Left cardiac atrium (tissue), 4 donors: Measurements from ENCODE around the gene EPHB2. TPM values are rescaled to one million over a fixed set of nuclear protein-coding genes. Genes with fewer than 3 reads are reported as not detected.
"Not testable (repeated sequence)": the region's sequence is repeated elsewhere in the genome, so short reads cannot be mapped to it uniquely, and the experiment has no call there.

Experiments
- ATAC-seq, 2 donors: fragments of 200-7000 bp; cut with Tn5 transposase; one replicate each; pipeline ENCODE4 v1.9.1; 2020; ENCODE audit warnings: mild to moderate bottlenecking in 2 of 2, moderate library complexity in 2 of 2
- DNase-seq: peaks from one replicate; pipeline ENCODE4 v3.0.0-alpha.2; 2020
- intact Hi-C, 2 donors: fragments of 100-400 bp; cut with DNase I; formaldehyde crosslinking; loops; one replicate each; pipeline versions ENCODE4 v1.14.1 to v1.15.1; 2022 to 2023
- total RNA-seq, 2 donors: library from RNA; stranded (reverse); fragmentation: NEBNext Ultra II Directional; extraction: Animal tissue kit (Norgen Biotek cat#: 25700); gene quantifications; one replicate each; pipeline ENCODE4 v1.2.1, GENCODE V29; 2021
- donor health status: DM: no; HTN: yes; CAD: no.
- donor health status: DM: no; HTN: yes; CAD: no; lungs with severe emphysema.
- donor health status: DM: yes; HTN: yes; CAD: no.
- donor health status: Dilated cardiomyopathy.

Gene EPHB2
- total RNA-seq, 2 donors from 2014 or later = 2.9 to 4.3 TPM

DNA sequence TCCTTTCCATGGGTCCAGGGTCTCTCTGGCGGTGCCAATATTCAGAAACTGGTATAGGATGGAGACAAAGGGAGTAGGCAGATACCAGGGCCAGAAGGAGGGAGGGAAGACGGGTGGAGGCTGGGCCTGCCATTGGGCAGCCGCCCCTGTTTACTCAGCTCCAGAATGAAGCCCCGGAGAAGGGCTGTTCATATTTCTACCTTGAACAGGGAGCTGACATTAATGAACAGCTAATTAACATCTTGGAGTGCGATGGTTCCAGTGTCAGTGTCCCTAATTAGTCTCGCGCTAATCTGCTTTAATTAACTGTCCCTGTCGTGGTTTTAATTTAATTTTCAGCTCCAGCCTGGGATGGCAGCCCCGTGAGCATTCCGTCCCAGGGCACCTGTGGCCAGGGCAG, 113.8 kb downstream of the EPHB2 start:
- ATAC-seq = no peak
- intact Hi-C loops = no loop called here
- DNase-seq = no peak

DNA sequence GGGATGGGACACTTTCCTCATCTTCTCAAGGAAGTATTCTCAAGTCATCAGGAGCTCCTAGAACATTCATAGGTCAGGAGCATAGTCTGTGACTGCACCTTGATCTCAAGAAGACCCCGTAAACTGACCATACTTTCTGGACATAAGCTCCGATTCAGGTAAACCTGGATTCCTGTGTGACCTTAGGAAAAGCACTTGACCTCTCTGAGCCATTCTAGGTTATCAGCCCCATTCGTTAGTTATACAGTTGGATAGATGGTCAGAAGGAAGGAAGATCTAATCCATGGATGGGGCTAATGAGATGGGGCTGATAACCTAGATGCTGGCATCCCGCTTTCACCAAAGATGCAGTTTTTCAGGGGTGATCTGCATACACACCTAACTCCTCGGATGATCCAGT, 114.3 kb downstream of the EPHB2 start:
- intact Hi-C loops = no loop called here
- ATAC-seq (no peak), DNase-seq (no peak)

DNA sequence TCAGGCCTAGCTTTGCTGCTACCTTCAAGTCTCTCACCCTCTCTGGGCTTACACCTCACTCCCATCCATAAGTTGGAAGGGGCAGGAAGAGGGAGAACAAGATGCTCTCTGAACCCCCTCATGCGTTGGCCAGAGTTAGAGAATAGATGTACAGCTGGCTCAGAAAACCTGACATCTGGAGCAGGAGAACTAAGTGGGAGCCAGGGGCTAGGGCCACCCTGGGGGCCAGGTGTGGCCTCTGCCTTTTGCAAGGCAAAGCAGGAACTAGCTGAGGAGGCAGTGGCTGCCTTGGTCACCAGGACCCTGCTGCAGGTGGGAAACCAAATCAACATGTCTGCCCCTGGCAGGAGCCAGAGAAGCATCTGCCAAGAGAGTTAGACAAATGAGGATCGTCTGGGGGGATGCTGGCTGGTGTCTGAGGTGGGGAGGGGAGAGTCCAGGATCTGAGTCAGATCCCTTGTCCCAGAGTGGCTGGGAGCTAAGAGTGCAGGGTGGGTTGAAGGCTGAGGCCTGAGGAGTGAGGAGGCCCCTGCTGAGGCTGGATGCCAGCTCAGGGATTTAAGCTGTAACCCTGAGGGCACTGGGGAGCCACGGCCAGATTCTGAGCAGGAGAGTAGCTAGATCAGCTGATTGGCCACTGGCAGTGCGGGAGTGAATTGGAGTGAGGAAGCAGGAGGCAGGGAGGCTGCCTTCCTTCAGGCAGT, 115.0 kb downstream of the EPHB2 start:
- intact Hi-C loops = no loop called here
- DNase-seq (no peak), ATAC-seq (no peak)

DNA sequence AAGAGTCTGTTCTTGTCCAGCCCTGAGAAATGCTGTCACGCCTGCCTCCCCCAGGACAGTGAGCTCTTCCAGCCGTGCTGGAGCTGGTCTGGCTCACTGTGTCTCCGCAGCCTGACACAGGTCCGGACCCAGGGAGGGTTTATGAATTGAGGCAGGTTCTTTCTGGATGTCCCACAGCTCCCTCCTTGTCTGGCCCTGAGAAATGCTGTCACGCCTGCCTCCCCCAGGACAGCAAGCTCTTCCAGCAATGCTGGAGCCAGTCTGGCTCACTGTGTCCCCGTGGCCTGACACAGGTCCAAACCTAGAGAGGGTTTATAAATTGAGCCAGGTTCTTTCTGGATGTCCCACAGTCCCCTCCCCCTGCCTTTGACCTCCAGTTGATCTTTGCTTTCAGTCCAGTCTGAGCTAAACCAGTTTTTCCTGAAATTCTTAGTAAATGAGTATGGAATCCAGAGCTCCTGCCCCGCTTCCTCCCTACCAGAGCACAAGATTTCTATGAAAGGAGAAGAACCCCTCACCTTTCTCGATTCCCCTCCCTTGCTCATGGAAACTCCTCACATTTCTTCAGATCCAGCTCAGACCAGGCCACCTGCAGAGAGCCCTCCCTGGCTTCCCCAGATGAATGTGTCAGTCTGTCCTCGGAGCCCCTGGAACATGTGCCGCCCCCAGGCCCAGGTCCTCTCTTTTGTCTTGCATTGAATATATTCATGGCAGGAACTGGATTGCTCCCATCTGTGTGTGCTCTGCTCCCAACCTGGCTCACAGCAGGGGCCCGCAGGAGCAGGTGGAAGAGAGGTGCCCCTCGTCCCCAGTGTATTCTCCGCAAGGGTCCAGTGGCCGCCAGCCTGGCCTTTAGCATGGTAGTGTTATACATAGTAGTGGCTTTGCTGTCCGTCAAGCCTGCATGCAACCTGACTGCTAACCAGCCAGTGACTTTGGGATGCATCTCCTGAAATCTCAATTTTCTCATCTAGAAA, 116.3 kb downstream of the EPHB2 start:
- DNase-seq (no peak), ATAC-seq (peak; percentile 62 to 71)
- intact Hi-C loops = no loop called here

DNA sequence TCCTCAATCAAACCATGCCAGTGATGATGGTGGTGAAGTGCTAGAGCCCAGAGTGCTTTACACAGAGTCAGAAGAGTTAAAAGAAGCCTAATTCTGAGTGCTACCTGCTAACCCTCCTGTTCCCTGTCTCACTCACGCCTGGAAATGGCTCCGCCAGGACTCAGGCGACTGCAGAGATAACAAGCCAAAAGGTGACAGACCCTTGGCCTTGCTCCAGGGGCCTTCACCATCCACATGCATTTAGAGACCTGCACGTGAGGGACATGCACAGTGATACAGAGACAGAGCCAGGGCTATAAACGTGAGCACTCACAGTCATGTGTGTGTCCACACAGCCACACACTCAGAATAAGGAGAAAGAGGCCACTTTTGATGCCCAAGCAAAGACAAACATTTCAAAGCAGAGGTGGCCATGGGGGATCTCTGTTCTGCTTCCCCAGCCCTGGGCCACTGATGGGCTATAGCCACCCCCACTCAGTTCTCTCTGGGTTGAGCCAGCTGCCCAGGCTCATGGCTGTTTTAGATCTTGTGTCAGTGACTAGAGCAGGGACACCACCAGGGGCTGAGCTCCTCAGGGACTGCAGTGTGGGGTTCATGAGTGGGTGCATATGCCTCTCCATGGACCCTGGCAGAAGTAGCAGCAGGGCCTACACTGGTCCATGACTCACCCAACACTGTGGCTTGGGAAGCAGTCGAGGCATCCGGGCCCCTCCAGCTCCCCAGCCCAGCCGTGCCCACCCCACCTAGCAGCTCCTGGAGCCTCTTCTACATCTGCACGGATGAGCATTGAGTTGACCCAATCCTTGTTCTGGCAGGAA, 117.2 kb downstream of the EPHB2 start:
- intact Hi-C loops = no loop called here
- DNase-seq (no peak), ATAC-seq (no peak)

DNA sequence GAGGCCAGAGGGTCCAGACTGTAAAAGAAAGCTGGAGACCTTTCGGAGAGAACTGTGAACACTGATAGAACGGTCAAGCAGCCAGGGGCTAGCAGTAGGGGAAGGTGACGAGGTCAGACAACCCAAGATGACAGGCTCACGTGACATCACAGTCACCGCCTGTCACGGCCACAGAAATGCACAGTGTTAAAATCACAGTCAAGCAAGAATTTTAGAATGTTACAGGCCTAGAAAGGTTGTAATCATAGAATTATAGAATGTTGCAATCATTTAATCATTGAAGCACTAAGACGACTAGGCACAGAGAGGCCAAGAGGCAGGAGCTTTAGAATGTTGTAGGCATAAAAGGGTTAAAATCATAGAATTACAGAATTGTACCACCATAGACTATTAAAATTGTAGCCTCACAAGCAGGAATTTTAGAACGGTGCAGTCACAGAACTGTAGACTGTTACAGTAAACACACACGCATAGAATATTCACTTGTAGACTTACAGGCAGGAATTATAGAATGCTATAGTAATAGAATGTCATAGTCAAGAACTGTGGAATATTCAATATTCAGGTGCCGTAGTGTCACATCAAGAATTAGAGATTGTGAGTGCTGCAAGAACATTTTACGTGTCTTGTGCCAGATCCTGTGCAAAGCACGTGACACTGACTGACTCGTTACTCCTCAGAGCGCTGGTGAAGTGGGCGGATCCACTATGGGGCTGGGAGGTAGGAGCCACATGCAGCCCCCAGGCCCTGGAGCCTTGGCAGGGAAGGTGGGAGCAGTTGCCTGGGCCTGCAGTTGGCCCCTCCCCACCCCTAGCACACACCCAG, 118.1 kb downstream of the EPHB2 start:
- DNase-seq (no peak), ATAC-seq (peak in 1 of 2 donors; percentile 5)
- intact Hi-C loops = no loop called here

DNA sequence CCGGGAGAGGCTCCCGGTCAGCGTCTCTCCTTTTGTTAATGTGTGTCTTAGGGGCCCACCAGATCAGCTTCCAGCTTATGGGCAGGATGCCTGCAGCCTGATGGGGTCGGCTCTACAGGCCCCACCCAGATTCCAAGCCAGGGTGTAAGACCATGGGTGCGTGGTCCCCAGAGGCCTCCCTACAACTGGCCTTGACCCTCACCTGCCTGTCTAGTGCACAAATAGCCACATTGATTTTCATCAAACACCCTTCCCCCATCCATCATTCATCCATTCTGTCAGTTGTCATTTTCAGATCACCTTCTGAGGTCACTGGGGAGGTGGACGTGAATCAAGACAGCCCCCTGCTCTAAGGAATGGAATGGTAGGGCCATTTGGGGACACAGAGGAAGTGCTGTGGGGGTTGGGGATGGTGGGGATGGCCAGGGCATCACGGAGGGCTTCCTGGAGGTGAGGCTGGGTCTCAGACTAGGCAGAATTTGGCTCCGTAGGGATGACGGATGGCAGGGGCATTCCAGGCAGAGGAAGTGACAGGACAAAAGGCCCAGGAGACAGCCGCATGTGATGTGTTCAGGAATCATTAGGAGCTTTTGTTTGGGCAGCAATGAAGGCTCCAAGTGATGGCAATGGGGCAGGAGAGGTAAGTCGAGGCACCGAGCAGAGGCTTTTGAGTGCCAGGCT, 118.8 kb downstream of the EPHB2 start:
- no peak for DNase-seq
- ATAC-seq = no peak
- intact Hi-C loops = no loop called here

DNA sequence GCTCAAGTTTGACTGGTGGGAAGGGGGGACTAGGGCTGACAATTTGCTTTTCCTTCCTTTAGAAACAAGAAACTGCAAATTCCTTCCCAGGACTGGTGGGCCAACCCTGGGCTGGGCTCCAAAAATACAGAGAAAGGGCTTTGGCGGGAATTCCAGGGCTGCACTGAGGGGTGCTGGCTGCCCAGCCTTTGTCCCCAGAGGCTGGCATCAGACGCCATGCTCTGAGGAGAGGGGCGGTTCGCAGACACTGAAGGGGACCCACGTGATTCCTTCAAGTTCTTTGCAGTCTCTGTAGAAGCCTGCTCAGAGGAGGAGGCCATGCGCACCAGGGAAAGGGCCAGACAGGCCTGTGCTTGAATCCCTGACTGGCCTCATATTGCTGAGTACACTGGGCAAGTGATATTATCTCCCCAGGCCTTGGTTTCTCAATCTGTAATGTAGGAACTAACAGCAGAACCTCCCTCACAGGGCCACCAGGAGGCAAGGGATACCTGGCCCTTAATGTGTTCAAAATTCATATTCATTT, 119.5 kb downstream of the EPHB2 start:
- intact Hi-C loops = no loop called here

DNA sequence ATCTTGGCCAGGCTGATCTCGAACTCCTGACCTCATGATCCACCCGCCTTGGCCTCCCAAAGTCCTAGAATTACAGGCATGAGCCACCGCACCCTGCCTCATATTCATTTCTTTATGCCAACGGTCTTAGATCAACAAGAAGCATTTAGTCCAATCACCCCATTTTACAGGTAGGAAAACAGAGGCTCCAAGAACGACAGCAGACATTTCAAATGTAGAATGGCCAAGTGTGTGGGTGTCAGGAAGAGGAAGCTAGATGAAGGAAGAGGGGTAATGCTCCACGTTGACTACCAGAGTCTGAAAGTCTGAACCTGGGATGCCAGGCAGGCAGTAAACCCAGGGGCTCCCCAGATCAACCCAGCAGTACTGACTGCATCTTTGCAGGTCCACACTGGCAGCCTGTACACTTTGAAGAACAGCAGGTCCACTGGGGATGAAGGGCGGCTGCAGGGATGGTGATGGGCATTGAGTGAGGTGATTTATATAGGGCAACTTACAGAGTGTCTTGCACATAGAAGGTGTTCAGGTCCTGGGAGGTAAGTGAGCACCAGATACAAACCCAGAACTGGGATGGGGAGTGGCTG, 120.2 kb downstream of the EPHB2 start:
- DNase-seq (no peak), ATAC-seq (no peak)
- intact Hi-C loops = no loop called here

More for the DNA sequence above, 119.5 kb downstream of the EPHB2 start:
- DNase-seq = no peak
- no peak for ATAC-seq

DNA sequence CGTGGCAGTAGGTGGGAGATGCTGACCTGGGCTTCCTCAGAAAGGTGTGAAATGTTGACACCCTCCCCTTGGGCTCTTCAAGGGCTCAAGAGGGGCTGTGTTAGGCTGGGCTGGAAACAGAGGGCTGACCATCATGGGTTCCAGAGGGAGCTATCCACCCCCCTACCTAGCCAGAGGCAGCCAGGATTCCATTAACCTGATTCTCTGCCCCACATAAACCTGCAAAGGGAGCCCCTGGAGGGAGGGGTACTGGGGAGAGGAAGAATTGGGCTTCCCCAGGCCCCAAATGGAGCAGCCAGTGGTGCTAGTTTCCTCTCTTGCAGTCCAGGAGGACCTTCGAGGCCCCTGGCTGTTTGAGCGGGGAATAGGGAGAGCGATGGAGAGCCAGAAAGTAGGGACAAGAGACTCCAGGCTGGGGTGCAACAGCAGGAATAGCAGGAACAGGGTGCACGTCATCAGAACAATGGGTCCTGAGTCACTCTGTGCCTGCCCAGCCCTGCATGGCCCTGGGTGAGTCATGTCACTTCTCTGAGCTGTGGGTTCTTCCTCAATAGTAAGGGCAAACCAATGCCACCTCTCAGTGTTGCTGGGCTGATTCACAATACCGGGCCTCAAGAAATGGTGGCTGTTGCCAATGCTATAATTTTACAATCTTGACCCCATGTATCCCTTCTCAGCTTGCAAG, 121.2 kb downstream of the EPHB2 start:
- ATAC-seq = peak in 1 of 2 donors; percentile 85
- intact Hi-C loops = no loop called here
- DNase-seq = no peak

DNA sequence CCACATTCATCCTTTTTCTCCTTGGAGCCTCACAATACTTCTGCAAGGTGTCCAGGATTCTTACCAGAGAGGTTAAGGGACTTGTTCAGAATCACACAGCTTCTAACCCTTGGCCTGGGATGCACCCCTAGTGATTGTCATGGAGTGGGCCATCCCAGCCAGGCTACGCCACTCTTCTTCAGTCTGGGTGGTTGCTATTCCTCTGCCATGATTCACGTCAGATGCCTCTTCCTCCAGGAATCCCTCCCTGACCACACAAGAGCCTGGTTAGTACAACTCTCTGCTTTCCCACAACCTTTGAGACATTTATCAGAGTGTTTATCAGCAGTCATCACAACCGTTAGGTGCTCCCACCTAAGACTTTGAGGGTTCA, 121.8 kb downstream of the EPHB2 start:
- ATAC-seq (no peak), DNase-seq (no peak)
- intact Hi-C loops = no loop called here

DNA sequence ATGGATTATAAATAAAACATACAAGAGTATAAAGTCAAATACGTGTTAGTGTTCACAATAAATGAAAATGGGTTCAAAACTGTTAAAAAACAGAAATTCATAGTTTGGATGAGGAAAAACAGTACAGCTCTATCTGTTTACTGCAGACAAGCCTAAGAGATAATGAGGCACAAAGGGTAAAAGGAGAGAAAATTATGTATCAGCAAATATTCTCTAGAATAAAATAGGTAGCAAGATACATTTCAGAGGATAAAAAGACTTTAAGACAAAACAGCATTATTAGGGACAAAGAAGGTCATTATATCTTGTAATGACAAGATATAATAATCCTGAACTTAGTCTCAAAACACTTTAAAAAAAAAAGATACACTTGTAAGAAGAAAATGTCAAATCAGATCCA, 123.1 kb downstream of the EPHB2 start:
- ATAC-seq = no peak
- no peak for DNase-seq

DNA sequence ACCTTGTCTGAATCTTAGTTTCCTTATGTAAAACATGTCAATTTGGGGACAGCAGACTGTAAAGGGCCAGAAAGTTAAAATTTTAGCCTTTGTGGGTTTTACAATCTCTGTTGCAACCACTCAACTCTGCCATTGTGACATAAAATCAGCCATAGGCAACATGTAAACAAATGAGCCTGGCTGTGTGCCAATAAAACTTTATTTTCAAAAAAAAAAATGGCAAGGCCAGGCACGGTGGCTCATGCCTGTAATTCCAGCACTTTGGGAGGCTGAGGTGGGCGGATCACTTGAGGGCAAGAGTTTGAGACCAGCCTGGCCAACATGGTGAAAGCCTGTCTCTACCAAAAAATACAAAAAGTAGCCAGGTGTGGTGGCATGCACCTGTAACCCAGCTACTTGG, 123.8 kb downstream of the EPHB2 start:
- intact Hi-C loops, DNase-seq, ATAC-seq: not testable (repeated sequence)

More for the DNA sequence above, 123.1 kb downstream of the EPHB2 start:
- intact Hi-C loops = no loop called here

DNA sequence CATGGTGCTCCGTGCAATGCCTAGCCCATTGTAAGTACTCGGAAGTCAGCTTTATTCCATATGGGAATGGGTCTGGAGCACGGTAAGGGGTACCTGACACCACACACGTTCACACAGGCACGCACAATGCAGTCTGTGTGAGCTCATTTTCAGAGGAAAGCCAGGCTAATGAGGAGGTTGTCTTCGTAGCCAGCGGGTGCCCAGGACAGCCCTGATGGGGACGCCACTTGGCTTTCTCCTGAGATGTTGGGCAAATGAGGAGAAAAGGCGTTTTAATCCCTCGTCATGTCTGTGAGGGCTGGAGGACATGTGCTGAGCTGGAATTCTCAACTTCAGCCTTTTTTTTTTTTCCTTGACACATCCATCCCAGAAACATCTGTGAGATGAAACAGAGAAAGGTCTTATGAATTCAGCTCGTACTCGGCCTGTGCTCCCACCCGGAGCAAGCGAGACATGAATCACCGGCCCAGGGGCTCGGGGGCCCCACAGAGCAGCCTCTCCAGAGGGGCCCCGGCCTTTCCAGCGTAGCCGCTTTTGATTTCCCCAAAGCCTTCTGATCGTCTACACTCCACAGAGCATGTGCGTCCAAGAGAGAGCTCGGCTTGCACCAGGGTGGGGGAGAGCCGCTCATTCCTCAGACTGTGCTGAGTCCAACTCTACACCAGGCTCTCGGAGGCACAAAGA, 125.1 kb downstream of the EPHB2 start:
- ATAC-seq (no peak), DNase-seq (no peak)
- intact Hi-C loops = no loop called here

DNA sequence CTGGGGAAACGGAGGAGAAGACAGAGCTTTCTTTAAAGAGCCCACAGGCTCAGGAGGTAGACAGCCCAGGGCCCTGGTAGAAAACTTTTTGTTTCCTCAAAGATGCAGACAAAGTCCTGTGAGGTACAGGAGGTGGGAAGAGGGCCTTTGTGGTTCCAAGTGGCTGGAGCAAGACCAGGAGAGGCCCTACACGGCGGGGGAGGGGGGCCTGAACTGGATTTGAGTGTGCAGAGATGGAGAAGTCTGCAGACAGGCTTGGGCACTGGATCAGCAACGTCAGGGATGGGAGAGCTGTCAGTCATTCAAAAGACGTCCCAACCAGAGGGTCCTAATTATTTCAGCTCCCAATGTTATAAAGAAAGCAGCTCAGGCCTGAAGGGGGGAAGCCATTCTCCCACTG, 126.2 kb downstream of the EPHB2 start:
- intact Hi-C loops = no loop called here
- no peak for ATAC-seq

DNA sequence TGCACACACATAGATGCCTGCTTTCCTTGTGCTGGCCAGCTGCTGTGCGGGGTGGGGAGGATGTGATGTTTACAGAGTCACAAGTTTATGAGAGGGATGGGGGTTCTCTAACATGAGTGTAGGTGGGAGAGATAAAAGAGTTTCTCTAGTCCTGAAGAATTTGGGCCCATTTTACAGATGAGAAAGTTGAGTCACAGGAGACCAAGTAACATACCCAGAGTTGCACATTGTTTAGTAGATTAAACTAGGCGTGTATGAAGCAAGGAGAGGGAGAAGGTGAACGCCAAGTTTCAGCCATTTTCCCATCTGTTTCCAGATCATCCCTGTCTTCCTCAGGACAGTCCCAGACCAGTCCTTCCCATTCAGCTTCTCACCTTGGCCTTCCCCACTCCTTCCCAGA, 126.7 kb downstream of the EPHB2 start:
- ATAC-seq (no peak), DNase-seq (no peak)
- intact Hi-C loops = no loop called here

More for the DNA sequence above, 126.2 kb downstream of the EPHB2 start:
- no peak for DNase-seq
